ENCODE measurements around the gene PRKCE.

PRKCE gene

GRCh38 chr2:46025081-46025480 lies 373.6 kb downstream of the PRKCE start:
- no peak for TF ChIP-seq CTCF (IDR thresholded peaks at IDR 0.05; ENCODE audit: control insufficient read depth, insufficient read depth, low read depth, low read length, missing control alignments)
- H3K4me3 ChIP-seq (ENCODE audit: control insufficient read depth, low read depth, low read length), result no peak overlapping the region
- no peak for DNase-seq (ENCODE audit: low read depth)

GRCh38 chr2:46025676-46026075 lies 374.2 kb downstream of the PRKCE start:
- no peak for TF ChIP-seq CTCF (IDR thresholded peaks at IDR 0.05; ENCODE audit: control insufficient read depth, insufficient read depth, low read depth, low read length, missing control alignments)
- no peak overlapping the region for H3K4me3 ChIP-seq (ENCODE audit: control insufficient read depth, low read depth, low read length)

GRCh38 chr2:46026431-46026830 lies 375.0 kb downstream of the PRKCE start:
- no peak overlapping the region for H3K4me3 ChIP-seq (ENCODE audit: control insufficient read depth, low read depth, low read length)
- no peak for DNase-seq (ENCODE audit: low read depth)
- TF ChIP-seq CTCF (IDR thresholded peaks at IDR 0.05; ENCODE audit: control insufficient read depth, insufficient read depth, low read depth, low read length, missing control alignments), result no peak

More at GRCh38 chr2:46025676-46026075, 374.2 kb downstream of the PRKCE start:
- DNase-seq (ENCODE audit: low read depth), result no peak

GRCh38 chr2:46029332-46029811 lies 377.9 kb downstream of the PRKCE start:
- no peak for DNase-seq (ENCODE audit: low read depth)
- H3K4me3 ChIP-seq (ENCODE audit: control insufficient read depth, low read depth, low read length), result no peak overlapping the region
- TF ChIP-seq CTCF (IDR thresholded peaks at IDR 0.05; ENCODE audit: control insufficient read depth, insufficient read depth, low read depth, low read length, missing control alignments), result no peak

GRCh38 chr2:46030330-46030729 lies 378.9 kb downstream of the PRKCE start:
- no peak for TF ChIP-seq CTCF (IDR thresholded peaks at IDR 0.05; ENCODE audit: control insufficient read depth, insufficient read depth, low read depth, low read length, missing control alignments)
- H3K4me3 ChIP-seq (ENCODE audit: control insufficient read depth, low read depth, low read length), result no peak overlapping the region
- DNase-seq (ENCODE audit: low read depth), result no peak

GRCh38 chr2:46032161-46032813 lies 380.8 kb downstream of the PRKCE start:
- no peak for TF ChIP-seq CTCF (IDR thresholded peaks at IDR 0.05; ENCODE audit: control insufficient read depth, insufficient read depth, low read depth, low read length, missing control alignments)
- no peak for DNase-seq (ENCODE audit: low read depth)
- no peak overlapping the region for H3K4me3 ChIP-seq (ENCODE audit: control insufficient read depth, low read depth, low read length)
